Measurements from ENCODE around the gene SASS6. TPM values are rescaled to one million over a fixed set of nuclear protein-coding genes. Genes with fewer than 3 reads are reported as not detected.

SASS6 gene
- total and polyA plus RNA-seq, 2 donors from 2014 or later: 1.1 to 2.1 TPM

DNA sequence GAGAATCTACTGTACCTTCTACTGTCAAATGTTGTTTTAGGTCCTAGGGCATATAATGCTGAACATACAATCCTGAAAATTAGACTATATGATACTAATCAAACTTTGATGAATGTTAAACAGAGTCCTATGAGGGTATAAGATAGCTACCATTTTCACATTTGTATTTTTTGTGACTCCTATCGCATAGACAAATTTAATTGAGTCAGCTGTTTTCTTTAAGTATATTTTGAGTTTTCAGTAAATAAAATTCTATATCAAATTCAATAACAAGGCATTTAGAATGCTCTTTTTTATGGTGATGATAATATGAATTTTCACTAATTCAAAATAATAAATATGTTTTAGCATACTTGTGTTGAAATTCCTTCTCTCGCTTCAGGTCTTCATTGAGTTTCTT lies 35.3 kb upstream of the SASS6 start:
- H3K9me3 ChIP-seq (ENCODE audit: control insufficient read depth in 2 of 3, insufficient read depth in 1 of 3, low read length in 3 of 3): no peaks in the 10 kb centered on the region
- FAIRE-seq (peak; percentile 35), DNase-seq (no peak)
- TF ChIP-seq, protein P1, sequence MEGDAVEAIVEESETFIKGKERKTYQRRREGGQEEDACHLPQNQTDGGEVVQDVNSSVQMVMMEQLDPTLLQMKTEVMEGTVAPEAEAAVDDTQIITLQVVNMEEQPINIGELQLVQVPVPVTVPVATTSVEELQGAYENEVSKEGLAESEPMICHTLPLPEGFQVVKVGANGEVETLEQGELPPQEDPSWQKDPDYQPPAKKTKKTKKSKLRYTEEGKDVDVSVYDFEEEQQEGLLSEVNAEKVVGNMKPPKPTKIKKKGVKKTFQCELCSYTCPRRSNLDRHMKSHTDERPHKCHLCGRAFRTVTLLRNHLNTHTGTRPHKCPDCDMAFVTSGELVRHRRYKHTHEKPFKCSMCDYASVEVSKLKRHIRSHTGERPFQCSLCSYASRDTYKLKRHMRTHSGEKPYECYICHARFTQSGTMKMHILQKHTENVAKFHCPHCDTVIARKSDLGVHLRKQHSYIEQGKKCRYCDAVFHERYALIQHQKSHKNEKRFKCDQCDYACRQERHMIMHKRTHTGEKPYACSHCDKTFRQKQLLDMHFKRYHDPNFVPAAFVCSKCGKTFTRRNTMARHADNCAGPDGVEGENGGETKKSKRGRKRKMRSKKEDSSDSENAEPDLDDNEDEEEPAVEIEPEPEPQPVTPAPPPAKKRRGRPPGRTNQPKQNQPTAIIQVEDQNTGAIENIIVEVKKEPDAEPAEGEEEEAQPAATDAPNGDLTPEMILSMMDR (IDR thresholded peaks at IDR 0.05; ENCODE audit: borderline replicate concordance, extremely low read depth, insufficient read depth): no peak
- H3K36me3 ChIP-seq (ENCODE audit: control insufficient read depth in 2 of 3, insufficient read depth in 3 of 3, low read length in 3 of 3): no peaks in the 10 kb centered on the region
- H3K27me3 ChIP-seq (ENCODE audit: control insufficient read depth, insufficient read depth, low read length): no peaks in the 10 kb centered on the region
- H3K9ac ChIP-seq (ENCODE audit: low read length in 3 of 3): no peak overlapping the region
- H3K4me3 ChIP-seq (ENCODE audit: low read length in 3 of 3): no peak overlapping the region
- intact Hi-C loops (cut with DNase I): no loop called here
- H3K4me1 ChIP-seq (ENCODE audit: control insufficient read depth in 2 of 3, insufficient read depth in 2 of 3, low read depth in 1 of 3, low read length in 3 of 3): no peaks in the 10 kb centered on the region
- H3K27ac ChIP-seq (ENCODE audit: low read depth in 2 of 2, low read length in 2 of 2): no peak overlapping the region

DNA sequence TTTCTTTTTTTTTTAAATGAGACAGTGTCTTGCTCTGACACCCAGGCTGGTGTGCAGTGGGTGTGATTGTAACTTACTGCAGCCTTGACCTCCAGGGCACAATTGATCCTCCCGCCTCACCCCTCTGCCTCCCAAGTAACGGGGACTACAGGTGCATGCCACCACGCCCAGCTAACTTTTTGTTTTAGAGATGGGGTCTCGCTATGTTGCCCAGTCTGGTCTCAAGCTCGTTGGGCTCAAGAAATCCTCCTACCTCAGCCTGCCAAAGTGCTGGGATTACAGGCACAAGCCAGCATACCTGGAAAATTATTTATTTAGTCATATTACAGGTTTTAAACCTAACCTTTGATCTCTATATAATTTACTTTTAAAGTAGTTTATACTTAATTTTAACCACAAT lies 32.0 kb upstream of the SASS6 start:
- Histone ChIP-seq H3K27me3 (ENCODE audit: control insufficient read depth, insufficient read depth, low read length) (no peaks in the 10 kb centered on the region), H3K27ac (ENCODE audit: low read depth in 2 of 2, low read length in 2 of 2) (no peak overlapping the region), H3K9ac (ENCODE audit: low read length in 3 of 3) (no peak overlapping the region), H3K36me3 (ENCODE audit: control insufficient read depth in 2 of 3, insufficient read depth in 3 of 3, low read length in 3 of 3) (no peaks in the 10 kb centered on the region), H3K9me3 (ENCODE audit: control insufficient read depth in 2 of 3, insufficient read depth in 1 of 3, low read length in 3 of 3) (no peaks in the 10 kb centered on the region), H3K4me3 (ENCODE audit: low read length in 3 of 3) (no peak overlapping the region), H3K4me1 (ENCODE audit: control insufficient read depth in 2 of 3, insufficient read depth in 2 of 3, low read depth in 1 of 3, low read length in 3 of 3) (no peaks in the 10 kb centered on the region)
- no peak for DNase-seq
- FAIRE-seq: no peak
- intact Hi-C loops (cut with DNase I): no loop called here
- TF ChIP-seq, protein P1 (IDR thresholded peaks at IDR 0.05; ENCODE audit: borderline replicate concordance, extremely low read depth, insufficient read depth): no peak

DNA sequence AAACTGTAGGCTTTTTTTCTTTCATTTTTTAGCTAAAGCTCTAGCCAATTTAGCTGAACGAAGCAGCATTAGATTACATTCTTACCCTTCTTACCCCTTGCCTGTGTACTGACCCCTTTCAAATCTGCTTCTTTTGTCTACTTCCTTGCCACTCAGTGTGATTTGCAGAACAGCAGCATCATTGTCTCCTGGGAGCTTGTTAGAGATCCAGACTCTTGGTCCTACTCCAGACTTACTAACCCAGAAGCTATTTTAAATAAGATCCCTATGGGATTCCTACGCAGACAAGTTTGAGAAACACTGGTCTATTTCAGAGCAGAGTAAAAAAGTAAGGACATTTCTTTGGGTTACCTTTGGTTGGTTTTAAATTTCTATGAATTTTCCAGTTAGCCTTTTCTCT lies 31.5 kb upstream of the SASS6 start:
- Histone ChIP-seq H3K4me1 (ENCODE audit: control insufficient read depth in 2 of 3, insufficient read depth in 2 of 3, low read depth in 1 of 3, low read length in 3 of 3) (no peaks in the 10 kb centered on the region), H3K4me3 (ENCODE audit: low read length in 3 of 3) (no peak overlapping the region), H3K9me3 (ENCODE audit: control insufficient read depth in 2 of 3, insufficient read depth in 1 of 3, low read length in 3 of 3) (no peaks in the 10 kb centered on the region), H3K27ac (ENCODE audit: low read depth in 2 of 2, low read length in 2 of 2) (no peak overlapping the region), H3K9ac (ENCODE audit: low read length in 3 of 3) (no peak overlapping the region), H3K27me3 (ENCODE audit: control insufficient read depth, insufficient read depth, low read length) (no peaks in the 10 kb centered on the region), H3K36me3 (ENCODE audit: control insufficient read depth in 2 of 3, insufficient read depth in 3 of 3, low read length in 3 of 3) (no peaks in the 10 kb centered on the region)
- FAIRE-seq (no peak), DNase-seq (peak in 2 of 5 donors; percentile 7 to 10)
- TF ChIP-seq, protein P1 (IDR thresholded peaks at IDR 0.05; ENCODE audit: borderline replicate concordance, extremely low read depth, insufficient read depth): no peak
- intact Hi-C loops (cut with DNase I): no loop called here

DNA sequence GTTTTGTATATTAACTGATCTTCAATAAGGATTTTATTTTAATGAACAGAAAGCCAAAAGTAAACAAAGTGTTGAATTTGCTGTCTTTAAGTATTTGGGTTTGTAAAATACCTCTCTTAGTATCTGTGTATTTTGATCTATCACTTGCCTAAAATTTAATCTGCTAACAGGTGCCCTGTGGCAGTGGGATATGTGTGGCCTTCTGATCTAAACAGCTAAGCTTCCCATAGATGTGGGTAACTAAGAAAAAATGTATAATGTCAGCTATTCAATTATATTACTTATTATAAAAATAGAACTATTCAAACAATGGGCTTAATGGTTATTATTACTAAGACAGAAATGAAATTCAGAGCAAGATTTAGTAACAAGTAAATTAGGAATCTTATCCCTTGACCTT lies 30.2 kb upstream of the SASS6 start:
- H3K9me3 ChIP-seq (ENCODE audit: control insufficient read depth in 2 of 3, insufficient read depth in 1 of 3, low read length in 3 of 3): no peaks in the 10 kb centered on the region
- FAIRE-seq (no peak), DNase-seq (no peak)
- no peak overlapping the region for H3K9ac ChIP-seq (ENCODE audit: low read length in 3 of 3)
- TF ChIP-seq, protein P1 (IDR thresholded peaks at IDR 0.05; ENCODE audit: borderline replicate concordance, extremely low read depth, insufficient read depth): no peak
- no peaks in the 10 kb centered on the region for H3K4me1 ChIP-seq (ENCODE audit: control insufficient read depth in 2 of 3, insufficient read depth in 2 of 3, low read depth in 1 of 3, low read length in 3 of 3)
- H3K27me3 ChIP-seq (ENCODE audit: control insufficient read depth, insufficient read depth, low read length): no peaks in the 10 kb centered on the region
- H3K4me3 ChIP-seq (ENCODE audit: low read length in 3 of 3): no peak overlapping the region
- no peaks in the 10 kb centered on the region for H3K36me3 ChIP-seq (ENCODE audit: control insufficient read depth in 2 of 3, insufficient read depth in 3 of 3, low read length in 3 of 3)
- intact Hi-C loops (cut with DNase I): no loop called here
- no peak overlapping the region for H3K27ac ChIP-seq (ENCODE audit: low read depth in 2 of 2, low read length in 2 of 2)
